GM10847 (cell line): ENCODE results near the gene FCN2.

Source experiments
- POLR2A ChIP-seq: IDR thresholded peaks from 2 replicates; pipeline ENCODE4 v1.6.1; 2011; ENCODE audit not compliant: insufficient read length; ENCODE audit errors: extremely low read depth

Gene FCN2

GRCh38 chr9:134872482-134873231 lies 8.0 kb upstream of the FCN2 start:
- no peak for TF ChIP-seq POLR2A

- TF ChIP-seq POLR2A = no peak
These were observed 5.2 kb upstream of the FCN2 start for GRCh38 chr9:134875371-134875770.

GRCh38 chr9:134877541-134877940 lies 3.1 kb upstream of the FCN2 start:
- TF ChIP-seq POLR2A = no peak

GRCh38 chr9:134879664-134880483 lies 736 bp upstream of the FCN2 start:
- TF ChIP-seq POLR2A = no peak

- TF ChIP-seq POLR2A = no peak
These were observed 682 bp downstream of the FCN2 start for GRCh38 chr9:134881313-134881670.

GRCh38 chr9:134882204-134882785 lies 1.7 kb downstream of the FCN2 start:
- no peak for TF ChIP-seq POLR2A

GRCh38 chr9:134883040-134883782 lies 2.6 kb downstream of the FCN2 start:
- no peak for TF ChIP-seq POLR2A

- no peak for TF ChIP-seq POLR2A
These were observed 3.9 kb downstream of the FCN2 start for GRCh38 chr9:134884492-134884891.

GRCh38 chr9:134885001-134885678 lies 4.5 kb downstream of the FCN2 start:
- TF ChIP-seq POLR2A = no peak

GRCh38 chr9:134885679-134886412 lies 5.2 kb downstream of the FCN2 start:
- TF ChIP-seq POLR2A = no peak

GRCh38 chr9:134886413-134886913 lies 5.9 kb downstream of the FCN2 start:
- no peak for TF ChIP-seq POLR2A

- TF ChIP-seq POLR2A = no peak
These were observed 6.6 kb downstream of the FCN2 start for GRCh38 chr9:134887219-134887618.

GRCh38 chr9:134887686-134888602 lies 7.3 kb downstream of the FCN2 start:
- TF ChIP-seq POLR2A = no peak

GRCh38 chr9:134888603-134889190 lies 8.1 kb downstream of the FCN2 start:
- TF ChIP-seq POLR2A = no peak
